NCI-H1694 treated with DMSO at 0.1 percent for 48 hours (cell line): ENCODE measurements around the gene MAPK8.
A peak's percentile ranks its signal among the peaks of the same experiment; 100 is the strongest.
"Not testable (repeated sequence)": the region's sequence is repeated elsewhere in the genome, so short reads cannot be mapped to it uniquely, and the experiment has no call there.

Experiments
- DNase-seq: peaks from one replicate; lab custom pipeline; 2025; lab: John Stamatoyannopoulos, UW

Gene MAPK8

DNA sequence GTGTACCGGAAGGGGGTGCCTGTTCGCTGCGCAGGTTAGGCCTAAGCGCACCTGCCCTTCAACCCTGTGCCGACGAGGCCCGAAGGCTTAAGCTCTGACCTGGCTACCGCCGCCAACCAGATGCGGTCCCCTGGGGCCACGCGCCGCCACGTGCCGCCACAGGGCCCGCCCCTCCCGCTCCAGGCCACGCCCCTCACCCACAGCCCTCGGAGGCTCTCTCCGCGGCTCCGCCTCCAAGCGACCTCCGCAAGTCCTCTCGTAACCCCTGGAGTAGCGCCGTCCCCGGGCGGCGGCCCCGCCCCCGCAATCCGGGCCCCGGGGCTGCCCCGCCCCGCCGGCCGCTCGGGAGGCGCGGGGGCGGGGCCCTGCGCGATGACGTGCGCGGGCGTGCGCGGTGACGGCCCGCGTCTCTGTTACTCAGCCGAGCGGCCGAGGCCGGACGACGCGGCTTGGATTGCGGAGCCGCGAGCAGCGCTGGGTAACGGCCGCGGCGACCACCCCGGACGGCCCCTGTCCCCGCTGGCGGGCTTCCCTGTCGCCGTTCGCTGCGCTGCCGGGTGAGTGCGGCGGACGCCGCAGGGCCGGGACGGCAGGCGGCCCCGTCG, at the start of gene MAPK8:
MAPK8 (plus strand) TSS at position 413 of the 605 bp plus-strand sequence. CDS start 94,984 bp downstream, outside the sequence.
- DNase-seq: peak; percentile 63

- no peak for DNase-seq
These were observed 49.0 kb upstream of the MAPK8 start for GRCh38 chr10:48257407-48257961.

GRCh38 chr10:48258105-48258504, 48.4 kb upstream of the MAPK8 start:
- no peak for DNase-seq

DNA sequence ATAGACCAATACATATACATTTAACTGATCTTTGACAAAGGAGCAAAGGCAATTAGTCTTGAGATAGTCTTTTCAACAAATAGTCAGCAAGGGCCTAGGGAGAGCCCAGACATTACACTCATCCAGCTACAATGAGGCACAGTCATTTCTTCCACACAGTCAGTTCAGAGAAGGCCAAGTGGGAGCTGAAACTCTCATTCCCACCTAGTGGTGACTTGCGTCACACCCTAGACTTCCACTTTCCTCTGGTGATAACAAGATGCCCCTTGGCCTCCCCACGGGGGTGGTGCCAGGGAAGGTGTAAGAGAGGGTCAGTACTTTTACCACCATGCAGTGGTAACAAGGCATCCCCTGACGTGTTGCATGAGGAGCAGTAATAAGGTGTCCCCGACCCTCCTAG, 39.9 kb upstream of the MAPK8 start:
- DNase-seq: no peak

DNA sequence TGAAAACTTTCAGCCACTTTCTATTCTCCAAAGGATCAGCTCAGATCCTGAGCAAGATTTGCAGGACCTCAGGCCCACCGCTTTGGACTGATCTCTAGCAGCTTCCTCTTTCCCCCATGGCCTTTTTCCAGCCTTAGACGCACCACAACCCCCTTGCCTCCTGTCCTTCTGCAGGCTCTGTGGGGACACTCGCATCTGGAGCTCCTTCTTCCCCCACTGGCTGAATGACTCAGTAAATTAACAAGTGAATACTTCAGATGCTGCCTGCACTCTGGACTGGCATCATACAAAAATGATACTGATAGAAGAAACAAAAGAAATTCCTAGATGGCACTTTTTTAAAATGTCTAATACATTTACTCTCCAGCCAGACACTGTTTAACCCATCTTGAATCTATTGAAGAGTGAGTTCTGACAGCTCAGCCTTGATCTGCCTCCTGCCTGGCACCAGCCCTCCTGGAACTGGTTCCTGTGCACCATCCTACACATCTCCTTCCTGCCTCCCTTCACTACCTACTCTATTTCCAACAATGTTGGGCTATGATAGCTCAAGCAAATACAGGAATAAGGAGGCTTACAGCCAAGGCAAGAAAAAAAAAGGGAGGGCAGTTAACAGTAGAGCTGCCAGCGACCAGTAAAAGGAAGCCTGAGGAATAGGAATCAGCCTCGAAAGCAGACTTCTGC, 35.3 kb upstream of the MAPK8 start:
- no peak for DNase-seq

- DNase-seq: no peak
These were observed 33.8 kb upstream of the MAPK8 start for GRCh38 chr10:48272682-48273081.

GRCh38 chr10:48273741-48274140, 32.7 kb upstream of the MAPK8 start:
- no peak for DNase-seq

DNA sequence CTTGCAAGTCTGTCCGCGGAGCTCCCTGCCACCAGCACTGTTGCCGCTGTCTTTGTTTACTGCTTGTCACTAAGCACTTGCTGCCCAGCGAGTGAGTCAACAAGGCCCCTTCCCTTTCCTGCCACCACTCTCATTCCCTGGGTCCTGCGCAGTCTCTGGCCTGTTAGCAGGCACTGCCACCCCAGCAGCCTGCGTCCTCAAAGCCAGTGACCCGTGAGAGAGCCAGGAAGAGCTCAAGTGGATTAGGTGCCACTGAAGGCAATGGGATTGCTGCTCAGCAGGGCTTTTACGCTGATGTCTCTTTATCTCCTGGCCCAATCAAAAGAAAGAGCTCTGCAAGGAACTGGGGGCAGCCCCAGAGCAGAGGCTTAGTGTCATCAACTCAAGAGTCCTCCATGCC, 31.8 kb upstream of the MAPK8 start, which contains the start of gene FRMPD2:
FRMPD2 (minus strand) TSS at position 61 of the 400 bp plus-strand sequence. CDS start 129 bp downstream, outside the sequence.
- DNase-seq: no peak

GRCh38 chr10:48277093-48277492, 29.4 kb upstream of the MAPK8 start:
- no peak for DNase-seq

- DNase-seq: no peak
These were observed 27.3 kb upstream of the MAPK8 start for GRCh38 chr10:48279081-48279751.

DNA sequence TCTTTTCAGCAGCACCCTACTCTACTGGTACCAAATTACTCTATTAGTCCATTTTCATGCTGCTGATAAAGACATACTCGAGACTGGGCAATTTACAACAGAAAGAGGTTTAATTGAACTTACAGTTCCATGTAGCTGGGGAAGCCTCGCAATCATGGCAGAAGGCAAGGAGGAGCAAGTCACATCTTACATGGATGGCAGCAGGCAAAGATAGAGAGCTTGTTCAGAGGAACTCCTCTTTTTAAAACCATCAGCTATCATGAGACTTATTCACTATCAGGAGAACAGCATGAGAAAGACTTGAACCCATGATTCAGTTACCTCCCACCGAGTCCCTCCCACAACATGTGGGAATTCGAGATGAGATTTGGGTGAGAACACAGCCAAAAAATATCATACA, 24.8 kb upstream of the MAPK8 start:
- DNase-seq: not testable (repeated sequence)

DNA sequence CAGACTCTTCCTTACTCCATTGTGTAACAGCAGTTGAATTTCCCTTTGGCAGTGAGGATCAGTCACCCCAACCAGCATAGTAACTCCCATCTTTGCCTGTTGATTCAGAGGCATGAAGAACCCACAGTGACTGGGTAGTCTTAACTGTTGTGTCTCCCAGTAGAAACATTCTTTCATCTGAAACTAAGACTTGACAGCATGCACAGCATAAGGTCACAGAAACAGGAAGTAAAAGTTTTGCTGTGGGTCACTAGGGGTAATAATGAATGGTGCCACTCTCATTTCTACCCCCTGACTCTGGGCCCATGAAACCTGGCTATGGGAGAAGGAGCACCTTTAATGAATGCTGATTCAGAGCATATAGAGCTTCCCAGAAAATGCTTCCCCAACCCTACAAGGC, 23.6 kb upstream of the MAPK8 start:
- no peak for DNase-seq

- no peak for DNase-seq
These were observed 22.4 kb upstream of the MAPK8 start for GRCh38 chr10:48284002-48284546.

DNA sequence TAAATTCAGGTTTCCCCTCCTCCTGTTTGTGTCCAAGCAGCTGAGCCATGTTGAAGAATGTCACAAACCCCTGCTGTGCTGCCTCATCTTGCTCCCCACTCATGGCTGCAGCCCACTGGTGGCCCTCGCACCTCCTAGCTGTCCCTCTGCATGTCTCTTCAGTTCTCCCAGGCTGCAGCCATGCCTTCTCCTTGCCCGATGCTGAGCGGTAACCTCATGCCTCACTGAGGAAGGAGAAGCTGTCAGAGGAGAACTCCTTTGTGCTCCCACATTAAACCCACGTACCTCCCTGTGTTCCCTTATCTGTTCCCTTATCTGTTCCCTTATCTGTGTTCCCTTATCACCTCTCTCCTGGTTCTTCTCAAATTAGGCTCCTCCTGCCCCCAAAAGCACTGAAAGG, 21.7 kb upstream of the MAPK8 start:
- no peak for DNase-seq

GRCh38 chr10:48285710-48286109, 20.8 kb upstream of the MAPK8 start:
- DNase-seq: peak; percentile 25

DNA sequence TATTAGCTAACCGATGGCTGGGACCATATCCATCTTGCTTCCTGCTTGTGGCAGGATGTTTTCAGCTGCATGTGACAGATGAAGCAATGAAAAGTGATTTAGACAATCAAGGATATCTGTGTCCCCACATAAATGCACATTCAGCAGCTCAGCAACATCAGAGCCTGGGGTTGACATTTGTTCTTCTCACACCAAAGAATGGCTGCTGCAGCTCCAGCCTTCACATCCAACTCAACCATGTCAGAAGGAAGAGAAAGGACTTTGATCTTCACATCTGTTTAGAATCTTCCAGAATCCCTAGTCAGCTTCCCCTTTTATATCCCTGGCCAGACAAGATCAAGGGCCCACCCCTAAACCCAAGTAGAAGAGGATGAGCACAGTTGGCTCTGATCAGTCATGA, 20.1 kb upstream of the MAPK8 start:
- no peak for DNase-seq

- DNase-seq: peak; percentile 29
These were observed 18.8 kb upstream of the MAPK8 start for GRCh38 chr10:48287417-48288391.

DNA sequence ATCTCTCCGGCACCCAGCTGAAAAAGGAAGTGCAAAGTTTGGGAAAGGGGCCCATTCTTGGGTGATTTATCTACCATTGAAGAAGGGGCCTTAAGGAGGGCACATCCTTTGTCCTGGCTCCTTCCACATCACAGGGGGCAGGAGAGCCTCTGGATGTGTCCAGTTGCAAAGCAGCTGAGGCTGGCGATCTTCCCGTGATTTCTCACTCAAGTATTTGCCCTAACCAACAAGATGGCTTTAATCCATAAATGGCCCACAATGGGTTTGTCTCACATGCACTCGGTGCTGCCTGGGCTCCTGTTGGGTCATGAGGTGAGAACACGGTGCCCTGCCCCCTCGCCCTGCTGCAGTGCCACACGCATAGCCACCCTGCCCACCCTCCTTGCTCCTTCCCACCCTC, 17.8 kb upstream of the MAPK8 start:
- DNase-seq: no peak

- DNase-seq: peak; percentile 51
These were observed 16.8 kb upstream of the MAPK8 start for GRCh38 chr10:48289501-48290238.

DNA sequence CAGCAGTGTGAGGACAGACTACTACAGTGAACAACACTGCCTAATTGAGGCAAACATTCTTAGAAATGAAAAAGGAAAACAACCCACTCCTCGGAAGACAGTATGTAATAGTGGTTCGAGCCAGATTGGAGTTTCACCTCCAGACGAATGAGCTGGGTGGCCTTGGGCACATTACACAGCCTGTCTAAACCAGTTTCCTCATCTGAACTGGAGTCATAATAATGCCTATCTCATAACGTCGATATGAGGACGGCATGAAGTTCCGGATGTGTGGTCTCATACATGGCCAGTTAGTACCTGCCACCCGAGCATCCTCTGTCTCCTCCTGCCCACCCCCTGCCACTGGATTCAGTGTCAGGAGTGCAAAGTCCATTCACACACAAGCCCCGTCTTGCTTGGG, 16.2 kb upstream of the MAPK8 start:
- no peak for DNase-seq

GRCh38 chr10:48291190-48291589, 15.3 kb upstream of the MAPK8 start:
- DNase-seq: no peak
